Hepatocyte (in vitro differentiated cells): Measurements from ENCODE around the gene ADAMTSL5.

Source experiments
- EZH2 ChIP-seq: fragments of 200-600 bp; sonication (generic); IDR thresholded peaks from 2 replicates; pipeline ENCODE4 v1.6.1; 2016; ENCODE audit warnings: antibody characterized with exemption, mild to moderate bottlenecking, borderline replicate concordance
- EZH2phosphoT487 ChIP-seq: fragments of 200-600 bp; sonication (generic); IDR thresholded peaks from one replicate; pipeline ENCODE4 v1.6.1; 2018; ENCODE audit warnings: antibody characterized with exemption, mild to moderate bottlenecking, low read depth, moderate library complexity; ENCODE audit not compliant: unreplicated experiment, severe bottlenecking
- TF ChIP-seq, protein P1 (sequence below): fragments of 200-600 bp; sonication (generic); IDR thresholded peaks from 2 replicates; pipeline ENCODE4 v1.5.1; 2016; ENCODE audit warnings: antibody characterized with exemption, mild to moderate bottlenecking; ENCODE audit not compliant: poor library complexity

- TF ChIP-seq EZH2 (no peak), EZH2phosphoT487 (no peak)
- TF ChIP-seq, protein P1, sequence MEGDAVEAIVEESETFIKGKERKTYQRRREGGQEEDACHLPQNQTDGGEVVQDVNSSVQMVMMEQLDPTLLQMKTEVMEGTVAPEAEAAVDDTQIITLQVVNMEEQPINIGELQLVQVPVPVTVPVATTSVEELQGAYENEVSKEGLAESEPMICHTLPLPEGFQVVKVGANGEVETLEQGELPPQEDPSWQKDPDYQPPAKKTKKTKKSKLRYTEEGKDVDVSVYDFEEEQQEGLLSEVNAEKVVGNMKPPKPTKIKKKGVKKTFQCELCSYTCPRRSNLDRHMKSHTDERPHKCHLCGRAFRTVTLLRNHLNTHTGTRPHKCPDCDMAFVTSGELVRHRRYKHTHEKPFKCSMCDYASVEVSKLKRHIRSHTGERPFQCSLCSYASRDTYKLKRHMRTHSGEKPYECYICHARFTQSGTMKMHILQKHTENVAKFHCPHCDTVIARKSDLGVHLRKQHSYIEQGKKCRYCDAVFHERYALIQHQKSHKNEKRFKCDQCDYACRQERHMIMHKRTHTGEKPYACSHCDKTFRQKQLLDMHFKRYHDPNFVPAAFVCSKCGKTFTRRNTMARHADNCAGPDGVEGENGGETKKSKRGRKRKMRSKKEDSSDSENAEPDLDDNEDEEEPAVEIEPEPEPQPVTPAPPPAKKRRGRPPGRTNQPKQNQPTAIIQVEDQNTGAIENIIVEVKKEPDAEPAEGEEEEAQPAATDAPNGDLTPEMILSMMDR = no peak
Observed at GRCh38 chr19:1510442-1510806, 2.4 kb downstream of the ADAMTSL5 start.
